Transverse colon (tissue), 4 donors: ENCODE measurements around the gene WDR72. TPM values are rescaled to one million over a fixed set of nuclear protein-coding genes. Genes with fewer than 3 reads are reported as not detected.
A peak's percentile ranks its signal among the peaks of the same experiment; 100 is the strongest.

Source experiments
- DNase-seq: peaks from one replicate; pipeline ENCODE4 v3.0.0-alpha.2; 2019
- H3K27ac ChIP-seq, 4 donors: fragments of 200-600 bp; sonication (generic); 2 replicates each; pipeline ENCODE4 v1.5.1; 2016 to 2018; ENCODE audit warnings: inconsistent platforms in 4 of 4
- H3K27me3 ChIP-seq: fragments of 200-600 bp; sonication (generic); 2 replicates; pipeline ENCODE4 v1.5.1; 2017; ENCODE audit warnings: inconsistent platforms
- H3K36me3 ChIP-seq, 4 donors: fragments of 200-600 bp; sonication (generic); 2 replicates each; pipeline ENCODE4 v1.5.1; 2017 to 2019; ENCODE audit warnings: inconsistent platforms in 4 of 4
- H3K4me1 ChIP-seq, 4 donors: fragments of 200-600 bp; sonication (generic); 2 replicates each; pipeline ENCODE4 v1.5.1; 2017 to 2020; ENCODE audit warnings: inconsistent platforms in 4 of 4
- H3K4me3 ChIP-seq, 4 donors: fragments of 200-600 bp; sonication (generic); 1 replicate in 1 of 4; 2 replicates in 3 of 4; pipeline versions ENCODE4 v1.5.1 to v1.6.1; 2017 to 2019; ENCODE audit warnings: inconsistent platforms in 4 of 4
- H3K9me3 ChIP-seq, 2 donors: fragments of 200-600 bp; sonication (generic); 2 replicates each; pipeline ENCODE4 v1.5.1; 2017 to 2019; ENCODE audit warnings: inconsistent platforms in 2 of 2
- CTCF ChIP-seq, 5 experiments: fragments of 200-600 bp in 3 of 5; fragments of 450-650 bp in 2 of 5; sonication (generic) in 3 of 5; IDR thresholded peaks; 1 replicate in 2 of 5; 2 replicates in 3 of 5; pipeline ENCODE4 v1.5.1; 2016 to 2017; ENCODE audit warnings: antibody characterized with exemption in 5 of 5, inconsistent platforms in 3 of 5, mild to moderate bottlenecking in 2 of 5, moderate library complexity in 1 of 5
- EP300 ChIP-seq: sonication (generic); formaldehyde crosslinking; IDR thresholded peaks from one replicate; pipeline ENCODE4 v1.6.1; 2017; ENCODE audit warnings: antibody characterized with exemption, low read depth
- POLR2A ChIP-seq: fragments of 450-650 bp; IDR thresholded peaks from one replicate; pipeline ENCODE4 v1.6.1; 2016; ENCODE audit warnings: antibody characterized with exemption, mild to moderate bottlenecking, moderate library complexity
- POLR2AphosphoS5 ChIP-seq, 3 donors: sonication (generic); formaldehyde crosslinking; IDR thresholded peaks; one replicate each; pipeline ENCODE4 v1.6.1; 2016; ENCODE audit warnings: antibody characterized with exemption in 3 of 3
- WGBS, 2 donors: methylation state at CpG; one replicate each; pipeline ENCODE4 v1.1.5; 2018; ENCODE audit warnings: low coverage in 1 of 2; 5-methylcytosine and 5-hydroxymethylcytosine counted together
- in situ Hi-C, 4 donors: fragments of 200-750 bp; cut with MboI; loops; one replicate each; pipeline versions ENCODE4 v1.15.0 to v1.15.1; 2017; ENCODE audit warnings: low sequenced_read_pairs in 3 of 4, low pct_ligation_motif_present in 1 of 4, low pct_unique_long_range_greater_than_20kb in 1 of 4
- intact Hi-C: fragments of 100-400 bp; cut with DNase I; formaldehyde crosslinking; loops from one replicate; pipeline ENCODE4 v1.15.1; 2023; ENCODE audit warnings: low total_unique reads
- total RNA-seq, 4 donors: library from RNA; depleted of rRNA; stranded (reverse); fragments of >200 nt; gene quantifications; one replicate each; pipeline ENCODE4 v1.1.0, GENCODE V29; 2016

The WDR72 gene
- total RNA-seq, 4 donors from 2014 or later: 0.14 to 0.16 TPM; not detected in 2

DNA sequence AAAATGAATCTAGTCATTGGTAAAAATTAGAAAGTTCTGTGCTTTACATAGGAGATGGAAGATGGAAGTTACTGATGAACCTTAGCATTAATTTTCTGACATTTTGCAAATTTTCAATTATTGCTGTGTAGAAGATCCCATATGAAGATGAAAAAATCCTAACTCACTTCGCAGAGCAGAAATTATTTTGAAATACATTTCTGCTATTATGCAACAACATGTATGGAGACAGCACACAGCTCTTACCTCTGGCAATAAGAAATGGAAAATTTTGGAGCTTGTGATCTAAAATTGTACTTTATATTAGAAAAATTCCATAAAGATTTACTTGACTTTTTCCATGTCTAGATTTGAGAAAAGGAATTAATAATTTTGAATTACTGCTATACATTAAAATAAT, 177.9 kb downstream of the WDR72 start:
- Histone ChIP-seq H3K27ac (no peak overlapping the region), H3K27me3 (no peaks in the 10 kb centered on the region), H3K4me1 (no peaks in the 10 kb centered on the region), H3K36me3 (no peaks in the 10 kb centered on the region), H3K9me3 (no peaks in the 10 kb centered on the region), H3K4me3 (no peak overlapping the region)
- intact Hi-C loops: no loop called here
- TF ChIP-seq EP300: no peak
- no peak for TF ChIP-seq POLR2AphosphoS5 (IDR thresholded peaks at IDR 0.05)
- no peak for TF ChIP-seq CTCF (IDR thresholded peaks at IDR 0.05)
- no peak for TF ChIP-seq POLR2A
- 64 to 80% methylated on average over 1 of the region's 1 CpG for WGBS, 2 donors
- in situ Hi-C loops: no loop called here
- DNase-seq: no peak

DNA sequence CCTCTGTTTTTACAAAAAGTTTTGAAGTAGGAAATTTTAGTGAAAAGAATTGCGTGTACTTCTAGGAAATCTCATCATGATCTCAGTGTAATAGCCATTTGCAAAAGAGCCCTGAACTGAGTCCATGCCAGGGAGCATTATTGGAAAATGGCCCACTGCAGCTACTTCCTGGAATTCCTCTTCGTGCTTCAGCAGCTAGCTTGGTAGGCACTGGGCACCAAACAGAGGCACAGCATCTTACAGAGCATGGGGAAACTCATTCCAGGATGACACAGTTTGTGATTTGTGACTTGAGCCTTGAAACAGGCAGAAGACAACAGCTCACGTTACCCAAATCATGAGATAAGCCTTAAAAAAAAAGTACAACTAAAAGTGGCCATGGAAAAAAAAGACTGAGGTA, 179.1 kb downstream of the WDR72 start:
- Histone ChIP-seq H3K4me1 (no peaks in the 10 kb centered on the region), H3K4me3 (no peak overlapping the region), H3K36me3 (no peaks in the 10 kb centered on the region), H3K27me3 (no peaks in the 10 kb centered on the region), H3K27ac (no peak overlapping the region), H3K9me3 (no peaks in the 10 kb centered on the region)
- WGBS, 2 donors: 35 to 37% methylated on average over 2 to 3 of the region's 3 CpGs
- in situ Hi-C loops (no loop called here), intact Hi-C loops (no loop called here)
- TF ChIP-seq POLR2AphosphoS5 (IDR thresholded peaks at IDR 0.05) (no peak), CTCF (IDR thresholded peaks at IDR 0.05) (no peak), POLR2A (no peak), EP300 (no peak)
- peak; percentile 8 for DNase-seq

DNA sequence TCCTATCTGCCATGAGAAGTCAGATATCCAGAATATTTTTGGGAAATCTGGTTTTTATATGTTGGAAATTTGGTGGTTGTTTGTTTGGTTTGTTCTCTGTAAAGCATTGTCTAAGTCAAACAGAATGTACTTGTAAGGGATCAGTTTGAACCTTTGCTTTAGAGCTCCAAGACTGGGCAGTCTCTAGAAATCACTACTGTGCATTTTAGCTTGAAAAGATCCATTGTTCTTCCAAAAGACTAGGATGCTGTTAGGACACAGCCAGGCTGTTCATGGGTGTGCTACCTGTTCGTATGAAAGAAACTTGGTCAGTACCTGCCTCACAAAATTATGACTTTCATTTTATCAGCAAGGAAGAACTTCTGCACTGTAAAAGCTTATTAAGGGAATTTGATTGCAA, 182.6 kb downstream of the WDR72 start:
- intact Hi-C loops: no loop called here
- Histone ChIP-seq H3K4me3 (no peak overlapping the region), H3K36me3 (peaks cover 0 to 1% (median 0%) of the 10 kb centered on the region in 4 donors), H3K9me3 (no peaks in the 10 kb centered on the region), H3K27ac (no peak overlapping the region), H3K4me1 (no peaks in the 10 kb centered on the region), H3K27me3 (no peaks in the 10 kb centered on the region)
- WGBS, 2 donors: 14 to 38% methylated on average over 1 of the region's 1 CpG
- no peak for DNase-seq
- in situ Hi-C loops: no loop called here
- no peak for TF ChIP-seq POLR2AphosphoS5 (IDR thresholded peaks at IDR 0.05)
- no peak for TF ChIP-seq POLR2A
- no peak for TF ChIP-seq CTCF (IDR thresholded peaks at IDR 0.05)
- TF ChIP-seq EP300: no peak

- Histone ChIP-seq H3K27ac (no peak overlapping the region), H3K36me3 (peaks cover 0 to 1% (median 0%) of the 10 kb centered on the region in 4 donors), H3K4me1 (no peaks in the 10 kb centered on the region), H3K27me3 (no peaks in the 10 kb centered on the region), H3K9me3 (no peaks in the 10 kb centered on the region), H3K4me3 (no peak overlapping the region)
- DNase-seq: no peak
- intact Hi-C loops: no loop called here
- TF ChIP-seq EP300 (no peak), CTCF (IDR thresholded peaks at IDR 0.05) (no peak), POLR2AphosphoS5 (IDR thresholded peaks at IDR 0.05) (no peak)
- in situ Hi-C loops: no loop called here
Observed at GRCh38 chr15:53573091-53573490, 186.4 kb downstream of the WDR72 start.
